GM21529 (cell line): ENCODE results near the gene KRTAP10-9.
"Not testable (repeated sequence)": the region's sequence is repeated elsewhere in the genome, so short reads cannot be mapped to it uniquely, and the experiment has no call there.

Experiments
- ATAC-seq: cut with Tn5 transposase; IDR thresholded peaks from one replicate; pipeline ENCODE4 v1.9.1; 2021; ENCODE audit not compliant: unreplicated experiment

KRTAP10-9 gene

GRCh38 chr21:44614161-44614631 is 12.7 kb upstream of the KRTAP10-9 start:
- ATAC-seq = no peak

GRCh38 chr21:44614961-44615391 is 11.9 kb upstream of the KRTAP10-9 start:
- no peak for ATAC-seq

- no peak for ATAC-seq
Observed at GRCh38 chr21:44615466-44615865, 11.4 kb upstream of the KRTAP10-9 start.

- no peak for ATAC-seq
Observed at GRCh38 chr21:44615911-44616590, 10.8 kb upstream of the KRTAP10-9 start.

- no peak for ATAC-seq
Observed at GRCh38 chr21:44616591-44616926, 10.3 kb upstream of the KRTAP10-9 start.

GRCh38 chr21:44617071-44617501 is 9.8 kb upstream of the KRTAP10-9 start:
- no peak for ATAC-seq

GRCh38 chr21:44618504-44618903 is 8.4 kb upstream of the KRTAP10-9 start:
- ATAC-seq = no peak

- ATAC-seq = no peak
Observed at GRCh38 chr21:44618909-44619308, 8.0 kb upstream of the KRTAP10-9 start.

GRCh38 chr21:44619886-44620285 is 7.0 kb upstream of the KRTAP10-9 start:
- no peak for ATAC-seq

- no peak for ATAC-seq
Observed at GRCh38 chr21:44623575-44623974, 3.3 kb upstream of the KRTAP10-9 start.

GRCh38 chr21:44625756-44626155 is 1.1 kb upstream of the KRTAP10-9 start:
- ATAC-seq = no peak

GRCh38 chr21:44626262-44626661 is 631 bp upstream of the KRTAP10-9 start:
- no peak for ATAC-seq

- not testable (repeated sequence) for ATAC-seq
Observed at GRCh38 chr21:44627181-44627822, 409 bp downstream of the KRTAP10-9 start.

GRCh38 chr21:44627831-44628233 is 939 bp downstream of the KRTAP10-9 start:
- not testable (repeated sequence) for ATAC-seq

GRCh38 chr21:44628707-44629391 is 2.0 kb downstream of the KRTAP10-9 start:
- ATAC-seq = no peak

- no peak for ATAC-seq
Observed at GRCh38 chr21:44630440-44630839, 3.5 kb downstream of the KRTAP10-9 start.

- ATAC-seq = no peak
Observed at GRCh38 chr21:44632067-44632466, 5.2 kb downstream of the KRTAP10-9 start.

- ATAC-seq = no peak
Observed at GRCh38 chr21:44636209-44637017, 9.5 kb downstream of the KRTAP10-9 start.

- no peak for ATAC-seq
Observed at GRCh38 chr21:44637018-44637850, 10.3 kb downstream of the KRTAP10-9 start, which contains the start of gene KRTAP10-10. KRTAP10-10 (plus strand) TSS chr21:44637356; CDS start chr21:44637418, 62 bp downstream.

- ATAC-seq = not testable (repeated sequence)
Observed at GRCh38 chr21:44637851-44638348, 11.0 kb downstream of the KRTAP10-9 start.
